C1 segment of cervical spinal cord (tissue), 14 donors: Measurements from ENCODE around the gene PTPRCAP.
A peak's percentile ranks its signal among the peaks of the same experiment; 100 is the strongest.
"Not testable (repeated sequence)": the region's sequence is repeated elsewhere in the genome, so short reads cannot be mapped to it uniquely, and the experiment has no call there.

Experiments
- DNase-seq, 14 donors: peaks; one replicate each; lab custom pipeline; 2025; lab: John Stamatoyannopoulos, UW

PTPRCAP gene

DNA sequence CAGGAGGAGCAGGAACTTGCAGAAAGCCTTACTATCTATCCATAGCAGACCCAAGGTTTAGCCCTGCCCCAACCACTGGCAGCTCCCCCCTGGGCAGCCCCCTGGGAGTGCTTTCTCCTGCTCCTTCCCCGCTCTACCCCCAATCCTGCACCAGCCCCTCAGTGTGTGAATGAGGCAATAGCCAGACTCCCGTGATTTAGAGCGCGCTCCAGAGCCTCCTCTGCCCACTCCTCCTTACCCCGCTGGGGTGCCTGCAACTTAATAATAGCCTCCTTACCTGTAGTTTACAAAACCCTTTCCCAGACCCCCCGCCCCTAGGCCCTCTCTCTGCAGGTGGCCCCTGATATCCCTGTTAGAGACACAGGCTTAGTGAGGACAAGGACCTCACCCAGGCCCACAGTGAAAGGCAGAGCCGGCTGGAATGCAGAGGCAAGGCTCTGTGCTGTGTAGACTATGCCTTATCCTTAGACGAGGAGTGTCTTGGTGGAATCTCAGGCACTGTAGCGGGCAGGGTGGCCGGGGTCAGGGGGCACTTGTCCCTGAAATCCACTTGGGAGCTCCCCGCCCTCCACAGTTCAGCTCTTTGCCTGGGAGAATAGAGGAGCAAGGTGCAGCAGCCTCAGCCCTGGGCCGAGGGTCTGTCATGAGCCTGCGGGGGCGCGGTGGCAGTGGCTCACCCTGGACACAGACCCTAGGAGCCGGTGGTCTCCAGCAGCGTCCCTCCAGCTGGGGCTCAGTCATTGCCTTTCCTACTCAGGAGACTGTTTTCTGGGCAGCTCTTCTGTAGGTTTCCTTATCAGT, 26.3 kb downstream of the PTPRCAP start:
- no peak for DNase-seq

DNA sequence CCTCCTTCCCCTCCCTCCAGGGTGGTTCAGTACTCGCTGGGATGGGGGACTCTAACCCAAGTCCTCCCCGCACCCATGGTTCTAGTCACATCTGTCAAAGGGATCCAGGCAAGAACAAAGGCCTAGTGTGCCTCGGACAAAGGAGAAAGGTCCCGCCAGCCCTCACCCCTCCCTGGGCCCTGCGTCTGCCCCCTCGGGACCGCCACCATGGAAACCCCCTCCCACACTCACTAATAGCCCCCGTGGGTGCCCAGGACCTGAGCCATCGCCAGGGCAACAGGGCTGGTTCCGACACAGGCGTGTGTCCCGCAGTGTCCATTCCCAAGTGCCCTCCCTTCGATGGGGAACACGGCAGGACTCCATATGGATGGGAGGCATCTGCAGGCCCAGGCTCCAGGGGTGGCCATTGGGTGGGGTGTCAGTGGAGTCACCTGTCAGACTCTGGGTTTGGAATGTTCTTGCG, 27.1 kb downstream of the PTPRCAP start:
- peak in 10 of 14 donors; percentile 60 to 83 (median 76) for DNase-seq

DNA sequence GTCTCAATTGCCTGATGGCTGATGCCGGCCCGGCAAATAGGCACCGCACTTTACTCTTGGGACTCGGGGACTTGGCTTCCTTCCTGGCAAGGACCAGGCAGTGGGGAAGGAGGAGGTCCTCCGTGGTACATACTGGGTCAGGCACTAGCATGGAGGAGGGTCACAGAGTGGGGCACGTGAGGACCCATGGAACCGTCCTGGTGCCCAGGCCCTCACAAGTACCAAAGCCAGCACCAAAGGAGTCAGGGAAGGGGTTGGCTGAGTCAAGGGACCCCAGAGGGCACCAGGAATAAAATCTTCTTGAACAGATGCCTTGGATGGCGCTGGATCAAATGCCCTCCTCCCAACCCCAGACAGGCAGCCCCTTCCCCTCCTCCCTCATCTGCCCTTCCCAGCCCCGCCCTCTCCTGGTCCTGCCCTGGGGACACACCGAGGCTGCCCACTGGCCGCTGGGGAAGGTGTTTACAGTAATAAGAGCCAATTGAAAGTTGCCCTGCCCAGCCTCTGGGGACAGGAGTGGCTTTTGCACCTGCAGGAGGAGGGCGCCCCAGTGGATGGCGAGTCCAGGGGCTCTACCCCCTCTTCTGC, 27.6 kb downstream of the PTPRCAP start:
- peak in 2 of 14 donors; percentile 48 to 63 for DNase-seq

DNA sequence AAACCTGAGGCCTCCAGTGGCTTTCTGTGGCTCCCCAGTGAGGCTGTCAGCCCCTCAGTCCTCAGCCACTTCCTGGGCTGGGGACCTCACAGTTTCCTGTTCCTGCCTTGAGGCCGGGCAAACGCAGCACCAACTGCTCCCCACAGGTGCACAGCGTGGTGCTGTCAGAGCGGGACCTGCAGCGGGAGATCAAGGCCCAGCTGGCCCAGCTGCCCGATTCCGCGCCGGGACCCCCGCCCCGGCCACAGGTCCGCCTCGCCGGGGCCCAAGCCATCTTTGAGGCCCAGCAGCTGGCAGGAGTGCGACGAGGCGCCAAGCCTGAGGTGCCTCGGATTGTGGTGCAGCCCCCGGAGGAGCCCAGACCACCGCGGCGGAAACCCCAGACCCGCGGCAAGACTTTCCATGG, 28.2 kb downstream of the PTPRCAP start:
- DNase-seq, result no peak

DNA sequence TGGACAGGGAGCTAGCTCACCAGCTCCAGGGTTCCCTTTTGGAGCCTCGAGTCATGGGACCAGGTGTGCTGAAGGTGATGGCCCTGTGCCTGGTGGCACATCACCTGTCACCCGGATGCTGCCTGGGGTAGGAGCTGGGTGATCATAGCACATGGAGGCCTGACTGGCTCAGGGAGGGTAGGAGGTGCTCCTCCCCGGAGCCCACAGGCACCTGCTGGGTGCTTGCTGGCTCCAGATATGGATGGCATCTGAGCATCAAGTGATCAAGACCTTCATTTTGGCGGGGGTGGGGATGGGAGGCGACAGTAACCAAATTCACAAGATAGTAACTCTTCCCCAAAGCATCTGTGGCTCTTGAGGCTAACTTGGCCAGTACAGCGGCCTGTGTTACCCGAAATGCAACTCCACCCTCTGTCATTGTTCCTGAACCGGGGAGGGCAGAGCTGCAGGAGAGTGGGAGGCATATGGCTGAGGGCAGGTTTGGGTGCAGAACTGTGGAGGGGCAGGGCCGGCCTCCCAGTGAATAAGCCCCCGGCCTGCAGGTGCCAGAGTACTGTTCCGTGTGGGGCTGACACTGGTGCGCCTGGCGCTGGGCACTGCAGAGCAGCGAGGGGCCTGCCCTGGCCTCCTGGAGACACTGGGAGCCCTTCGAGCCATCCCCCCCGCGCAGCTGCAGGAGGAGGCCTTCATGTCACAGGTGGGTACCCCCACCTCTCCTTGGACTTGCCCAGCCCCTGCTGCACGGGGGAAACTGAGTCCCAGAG, 28.9 kb downstream of the PTPRCAP start:
- peak in 1 of 14 donors; percentile 25 for DNase-seq

DNA sequence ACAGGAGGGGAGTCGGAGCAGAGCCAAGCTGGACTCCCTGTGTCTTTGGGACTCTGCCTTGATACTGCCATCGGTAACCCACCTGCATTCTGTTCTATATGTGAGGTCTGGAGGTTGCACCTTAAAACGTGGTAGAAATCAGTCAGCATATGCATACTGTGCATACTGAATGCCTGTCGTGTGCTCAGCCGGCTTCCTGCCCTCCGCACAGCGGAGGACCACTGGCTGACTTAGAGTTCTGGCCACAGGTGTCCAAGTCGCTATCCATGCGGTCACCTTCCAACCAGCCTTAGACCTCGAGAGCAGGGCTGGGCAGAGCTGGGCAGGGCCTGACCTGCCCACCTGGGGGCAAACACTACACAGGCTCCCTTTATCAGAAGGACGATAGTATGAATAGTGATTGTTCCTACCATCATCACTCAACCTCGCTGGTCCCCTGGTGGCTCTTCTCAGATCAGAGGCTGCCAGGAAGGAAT, 29.8 kb downstream of the PTPRCAP start:
- no peak for DNase-seq

DNA sequence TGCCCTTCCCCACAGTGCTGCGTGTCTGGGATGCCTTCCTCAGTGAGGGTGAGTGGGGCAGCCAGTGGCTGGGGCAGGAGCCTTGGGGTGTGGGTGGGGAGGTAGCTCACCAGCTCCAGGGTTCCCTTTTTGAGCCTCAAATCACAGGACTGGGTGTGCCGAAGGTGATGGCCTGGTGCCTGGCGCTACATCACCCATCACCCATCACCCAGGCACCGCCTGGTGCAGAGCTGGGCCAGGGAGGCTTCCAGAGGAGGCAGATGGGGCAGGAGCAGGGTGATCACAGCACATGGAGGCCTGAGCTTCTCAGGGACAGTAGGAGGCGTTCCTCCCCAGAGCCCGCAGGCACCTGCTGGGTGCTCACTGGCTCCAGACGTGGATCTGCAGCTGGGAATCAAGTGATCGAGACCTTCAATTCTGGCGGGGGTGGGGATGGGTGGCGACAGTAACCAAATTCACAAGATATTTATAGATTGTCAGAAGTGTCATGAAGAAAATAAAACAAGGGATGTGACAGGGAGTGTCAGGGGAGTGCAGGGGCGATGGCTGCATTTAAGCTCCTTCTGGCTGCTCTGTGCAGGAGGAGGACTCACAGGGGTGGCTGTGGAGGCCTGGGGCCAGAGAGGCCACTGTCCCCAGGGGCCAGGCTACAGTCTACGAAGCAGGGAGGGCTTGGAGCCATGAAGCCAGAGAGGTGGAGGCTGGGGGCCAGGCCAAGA, 30.4 kb downstream of the PTPRCAP start:
- peak in 5 of 14 donors; percentile 17 to 61 (median 36) for DNase-seq

DNA sequence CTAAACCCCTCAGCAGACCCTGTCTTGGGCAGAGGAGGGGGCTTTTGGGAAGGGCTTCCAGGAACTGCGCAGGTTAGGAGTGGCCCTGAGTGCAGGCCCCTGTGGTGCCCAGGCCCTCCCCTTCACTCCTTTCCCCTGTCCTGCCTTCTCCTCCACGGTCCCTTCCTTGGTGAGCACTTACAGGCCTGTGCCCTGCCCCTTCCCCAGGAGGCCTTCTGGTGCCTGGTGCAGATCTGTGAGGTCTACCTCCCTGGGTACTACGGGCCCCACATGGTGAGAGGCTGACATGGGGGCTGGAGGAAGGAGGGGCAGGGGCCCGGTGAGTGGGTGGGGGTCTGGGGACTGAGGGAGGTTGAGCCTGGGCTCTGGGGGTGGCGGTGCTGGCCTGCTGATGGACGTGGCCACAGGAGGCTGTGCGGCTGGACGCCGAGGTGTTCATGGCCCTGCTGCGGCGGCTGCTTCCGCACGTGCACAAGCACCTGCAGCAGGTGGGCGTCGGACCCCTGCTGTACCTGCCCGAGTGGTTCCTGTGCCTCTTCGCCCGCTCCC, 31.0 kb downstream of the PTPRCAP start:
- DNase-seq, result no peak

DNA sequence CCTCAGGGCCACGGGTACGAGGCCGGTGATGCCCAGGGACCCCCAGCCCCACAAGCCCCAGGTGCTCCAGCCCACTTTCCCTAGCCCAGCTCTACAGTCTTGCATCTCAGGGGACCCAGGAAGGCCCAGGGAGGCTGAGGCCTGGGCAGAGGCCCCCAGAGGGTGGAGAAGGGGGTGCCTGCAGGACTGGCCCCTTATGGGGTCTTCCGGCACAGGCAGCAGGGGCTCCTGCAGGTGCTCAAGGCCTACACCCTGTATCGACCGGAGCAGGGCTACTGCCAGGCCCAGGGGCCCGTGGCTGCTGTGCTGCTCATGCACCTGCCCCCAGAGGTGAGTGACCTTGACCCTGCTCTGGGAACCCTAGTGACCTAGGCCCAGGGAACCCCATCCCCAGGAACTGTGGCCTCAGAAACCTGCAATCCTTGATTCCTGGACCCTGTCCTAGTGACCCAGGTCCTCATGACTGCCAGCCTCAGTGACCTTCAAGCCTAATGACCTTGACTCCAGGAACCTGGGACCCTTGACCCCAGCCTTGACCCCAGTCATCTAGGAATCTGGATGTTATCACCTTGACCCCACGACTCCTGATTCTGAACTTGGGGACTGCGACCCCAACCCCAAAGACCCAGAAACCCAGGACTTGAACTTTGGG, 31.7 kb downstream of the PTPRCAP start:
- DNase-seq, result no peak

DNA sequence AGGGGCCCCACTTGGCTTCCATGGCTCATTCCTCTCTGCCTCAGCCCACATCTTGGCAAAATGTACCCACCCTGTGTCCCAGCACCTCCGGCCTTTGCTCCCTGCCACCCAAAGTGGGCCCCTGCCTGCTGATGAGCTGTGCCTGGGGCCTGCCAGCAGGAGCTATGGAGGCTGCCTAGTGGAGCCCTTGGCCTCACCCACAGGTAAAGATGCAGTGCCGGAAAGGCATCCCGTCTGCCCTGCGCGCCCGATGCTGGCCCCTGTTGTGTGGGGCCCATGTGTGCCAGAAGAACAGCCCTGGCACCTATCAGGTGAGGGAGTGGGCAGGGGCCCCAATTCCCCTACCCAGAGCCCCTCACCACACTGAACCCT, 32.3 kb downstream of the PTPRCAP start:
- DNase-seq, result no peak

DNA sequence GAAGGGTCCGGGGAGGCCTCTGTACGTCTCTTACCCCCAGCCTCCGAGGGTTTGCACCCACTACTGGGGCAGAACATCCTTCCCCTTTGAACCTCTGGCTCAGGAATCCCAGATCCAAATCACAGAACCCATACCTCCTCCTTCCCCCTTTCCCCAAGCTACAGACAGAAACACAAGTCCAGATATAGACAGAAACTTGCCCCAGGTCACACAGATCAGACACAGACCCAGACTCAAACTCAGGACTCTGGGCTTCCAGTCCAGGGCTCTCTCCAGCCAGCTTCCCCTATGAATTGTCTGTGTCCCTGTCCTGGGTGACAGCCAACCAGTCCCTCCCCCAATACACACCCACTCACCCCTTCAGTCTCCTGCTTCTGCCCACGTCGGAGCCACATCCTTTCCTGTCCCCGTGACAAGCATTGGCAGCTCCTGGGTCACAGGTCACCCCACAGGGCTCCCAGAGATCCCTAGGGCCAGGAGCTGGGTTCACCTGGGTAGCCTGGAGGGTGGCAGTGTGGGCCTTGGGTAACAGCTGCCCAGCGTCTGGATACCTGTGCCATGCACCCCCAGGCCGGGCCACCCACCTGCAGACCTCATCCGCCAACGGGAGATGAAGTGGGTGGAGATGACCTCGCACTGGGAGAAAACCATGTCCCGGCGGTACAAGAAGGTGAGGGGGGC, 32.8 kb downstream of the PTPRCAP start:
- DNase-seq, result peak in 2 of 14 donors; percentile 14 to 25

DNA sequence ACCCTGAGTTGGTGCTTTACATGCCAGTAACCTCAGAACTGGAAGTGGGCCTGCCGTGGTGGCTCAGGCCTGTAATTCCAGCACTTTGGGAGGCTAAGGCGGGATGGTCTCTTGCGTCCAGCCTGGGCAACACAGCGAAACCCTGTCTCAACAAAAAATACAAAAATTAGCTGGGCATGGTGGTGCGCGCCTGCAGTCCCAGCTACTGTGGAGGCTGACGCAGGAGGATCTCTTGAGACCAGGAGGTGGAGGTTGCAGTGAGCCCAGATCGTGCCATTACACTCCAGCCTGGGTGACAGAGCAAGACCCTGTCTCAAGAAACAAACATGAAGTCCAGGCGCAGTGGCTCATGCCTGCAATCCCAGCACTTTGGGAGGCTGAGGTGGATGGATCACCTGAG, 34.4 kb downstream of the PTPRCAP start:
- DNase-seq, result not testable (repeated sequence)

DNA sequence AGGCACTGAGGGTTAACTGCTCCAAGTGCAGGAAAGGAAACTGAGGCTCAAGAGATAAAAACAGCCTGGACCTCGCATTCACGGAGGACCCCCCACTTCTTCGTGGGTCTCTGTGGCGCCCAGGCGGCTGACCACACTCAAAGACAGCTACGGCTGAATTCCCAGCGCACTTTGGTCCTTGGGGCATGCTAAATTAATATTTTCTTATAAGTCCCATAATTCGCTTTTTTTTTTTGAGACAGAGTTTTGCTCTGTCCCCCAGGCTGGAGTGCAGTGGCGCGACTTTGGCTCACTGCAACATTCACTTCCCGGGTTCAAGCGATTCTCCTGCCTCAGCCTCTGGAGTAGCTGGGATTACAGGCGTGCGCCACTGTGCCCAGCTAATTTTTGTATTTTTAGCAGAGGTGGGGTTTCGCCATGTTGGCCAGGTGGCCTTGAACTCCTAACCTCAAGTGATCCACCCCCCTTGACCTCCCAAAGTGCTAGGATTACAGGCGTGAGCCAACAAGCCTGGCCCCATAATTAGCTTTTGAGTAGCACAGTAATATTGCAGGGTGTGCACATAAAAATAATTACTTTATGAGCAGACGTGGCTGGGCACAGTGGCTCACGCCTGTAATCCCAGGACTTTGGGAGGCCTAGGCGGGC, 35.2 kb downstream of the PTPRCAP start:
- DNase-seq, result not testable (repeated sequence)

DNA sequence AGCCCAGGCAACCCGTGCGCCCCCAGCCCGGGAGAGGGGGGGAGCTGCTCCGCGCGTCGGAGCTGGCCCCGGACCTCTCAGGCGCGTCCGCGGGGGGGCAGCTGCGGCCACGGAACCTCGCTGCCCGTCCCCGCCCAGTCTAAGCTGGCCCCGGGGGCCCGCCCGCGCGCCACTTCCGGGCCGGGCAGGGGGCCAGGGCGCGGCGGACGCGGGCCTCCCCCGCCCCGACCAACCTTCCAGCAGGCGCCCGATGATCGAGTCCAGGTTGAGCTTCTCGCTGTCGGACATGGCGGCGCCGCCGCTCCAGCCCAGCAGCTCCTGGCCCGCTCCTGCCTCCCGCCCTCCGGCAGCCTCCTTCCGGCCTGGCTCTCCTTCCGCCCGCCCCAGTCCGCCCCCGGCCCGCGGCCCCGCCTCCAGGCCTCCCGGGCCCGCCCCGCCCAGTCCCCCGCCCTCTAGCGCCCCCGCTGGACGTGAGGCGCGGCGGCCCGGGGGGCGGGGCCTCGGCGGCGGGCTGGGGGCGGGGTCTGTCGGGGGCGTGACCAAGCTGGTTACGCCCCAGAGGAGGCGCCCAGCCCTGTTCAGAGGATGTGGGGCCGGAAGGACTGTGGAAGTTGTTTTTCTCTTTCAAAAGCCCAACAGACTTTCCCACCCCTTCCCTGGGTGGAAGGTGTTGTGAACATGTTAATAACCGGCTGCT, 35.8 kb downstream of the PTPRCAP start, which contains the start of gene PPP1CA:
TSS of gene PPP1CA (minus strand) at position 364 of the 697 bp plus-strand sequence. CDS start at position 288, 76 bp downstream.
- DNase-seq, result peak in 13 of 14 donors; percentile 77 to 96 (median 87)

DNA sequence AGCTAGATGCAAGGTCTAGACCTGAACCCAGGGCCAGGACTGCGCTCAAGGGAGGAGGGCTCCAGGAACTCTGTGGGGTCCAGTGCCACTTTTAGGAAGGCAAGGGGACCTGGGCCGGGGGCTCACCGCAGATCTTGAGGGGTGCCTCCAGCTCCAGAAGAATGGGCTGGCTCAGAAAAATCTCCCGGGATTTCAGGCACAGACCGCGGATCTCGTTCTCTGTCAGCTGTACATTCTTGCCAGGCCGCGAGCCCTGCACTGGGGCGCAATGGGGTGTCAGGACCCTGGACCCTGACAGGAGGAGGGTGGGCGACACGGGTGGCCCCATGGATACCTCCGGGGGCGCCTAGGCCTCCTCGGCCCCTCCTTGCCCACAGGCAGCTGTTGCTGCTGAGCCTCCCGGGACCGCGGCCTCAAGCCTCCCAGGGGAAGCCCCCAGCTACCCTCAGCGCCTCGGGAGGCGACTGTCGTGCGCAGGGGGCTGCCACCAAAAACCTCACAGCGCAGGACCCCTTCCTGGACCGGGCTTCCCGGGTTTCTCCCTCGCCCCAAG, 36.5 kb downstream of the PTPRCAP start:
- DNase-seq, result peak in 1 of 14 donors; percentile 49

DNA sequence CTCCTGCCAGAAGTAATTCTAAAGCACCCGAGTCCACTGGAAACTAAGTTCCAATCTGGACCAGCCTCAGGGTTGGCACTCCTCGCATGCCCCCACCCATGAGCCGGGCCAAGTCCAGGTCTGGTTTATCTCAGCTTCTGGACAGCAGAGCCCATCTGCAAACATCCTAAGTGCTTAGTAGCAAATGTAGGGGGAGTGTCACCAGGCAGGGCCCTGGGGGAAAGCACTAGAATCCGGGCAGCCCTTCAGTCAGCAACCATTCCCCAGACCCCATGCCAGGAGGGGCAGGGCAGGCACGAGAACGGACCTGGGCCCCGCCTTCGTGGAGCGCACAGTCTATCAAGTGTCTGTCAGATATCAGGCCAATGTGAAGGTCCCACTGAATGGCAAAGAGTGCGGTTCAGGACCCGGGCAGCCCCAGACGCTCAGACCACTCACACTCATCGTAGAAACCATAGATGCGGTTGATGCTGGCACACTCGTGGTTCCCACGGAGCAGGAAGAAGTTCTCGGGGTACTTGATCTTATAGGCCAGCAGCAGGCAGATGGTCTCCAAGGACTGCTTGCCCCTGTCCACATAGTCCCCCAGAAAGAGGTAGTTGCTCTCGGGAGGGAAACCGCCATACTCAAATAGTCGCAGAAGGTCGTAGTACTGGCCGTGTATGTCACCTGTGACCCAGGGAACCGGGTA, 37.1 kb downstream of the PTPRCAP start:
- DNase-seq, result no peak

DNA sequence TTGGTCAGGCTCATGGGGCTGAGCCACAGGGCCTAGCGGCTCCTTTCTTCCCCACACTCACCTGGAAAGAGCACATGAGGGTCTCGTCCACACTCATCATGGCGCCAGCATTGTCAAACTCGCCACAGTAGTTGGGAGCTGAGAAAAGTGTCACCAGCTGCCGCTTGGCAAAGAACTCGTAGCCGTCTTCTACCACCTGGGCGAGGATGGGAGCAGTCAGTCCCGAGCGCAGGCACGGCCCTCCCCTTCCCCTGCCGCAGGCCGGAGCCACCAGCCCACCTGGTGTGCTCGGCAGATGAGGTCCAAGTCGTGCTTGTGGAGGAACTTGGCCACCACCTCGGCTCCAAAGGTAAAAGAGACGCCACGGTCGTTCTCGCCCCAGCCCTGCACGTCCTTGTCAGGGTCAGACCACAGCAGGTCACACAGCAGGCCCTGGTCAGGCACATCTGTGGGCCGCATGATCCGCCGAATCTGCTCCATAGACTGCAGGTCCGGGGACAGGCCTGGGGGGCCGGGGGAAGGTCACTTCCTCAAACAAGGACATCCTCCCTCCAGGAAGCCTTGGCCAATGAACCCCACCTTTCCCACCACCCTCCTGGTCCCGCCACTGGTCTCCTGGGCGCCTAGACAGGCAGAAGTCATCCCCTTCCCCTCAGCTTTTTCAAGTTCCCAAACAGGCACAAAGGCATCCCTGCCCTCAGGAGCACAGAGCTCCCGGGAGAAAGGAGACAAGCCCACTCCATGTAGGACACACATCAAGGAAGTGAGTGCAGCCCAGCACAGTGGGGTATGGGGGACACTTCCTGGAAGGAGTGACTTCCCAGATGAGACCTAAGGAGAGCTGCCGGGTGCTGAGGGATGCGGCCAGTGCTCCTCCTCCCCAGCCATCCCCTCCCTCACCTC, 38.6 kb downstream of the PTPRCAP start:
- no peak for DNase-seq
